K562 (cell line): ENCODE measurements around the gene DCTN2. TPM values are rescaled to one million over a fixed set of nuclear protein-coding genes. Genes with fewer than 3 reads are reported as not detected.
A peak's percentile ranks its signal among the peaks of the same experiment; 100 is the strongest.

ENCODE experiments used
- ATAC-seq: fragments of 200-7000 bp; cut with Tn5 transposase; 3 replicates; pipeline ENCODE4 v1.9.1; 2020; ENCODE audit warnings: moderate library complexity
- BruUV-seq: library from RNA; stranded (reverse); fragments of 400-500 nt; replicated peaks from 2 replicates; lab custom pipeline; 2021; lab: Mats Ljungman, UMichigan
- CTCF ChIA-PET: fragments of 300-600 bp; formaldehyde crosslinking; extraction: SDS; loops from one replicate; lab custom pipeline; 2021; ENCODE audit warnings: low intra/inter-chr PET ratio; lab: Yijun Ruan, JAX
- POLR2A ChIA-PET: fragments of 300-600, 350-650 bp; sonication (Branson Sonifier 250); formaldehyde crosslinking; extraction: SDS; loops from one replicate; lab custom pipeline; 2021; ENCODE audit warnings: antibody characterized with exemption, inconsistent platforms; lab: Yijun Ruan, JAX
- DNase-seq, 4 experiments: peaks; one replicate each; pipeline versions ENCODE4 v3.0.0 to v3.0.0-alpha.2; 2011 to 2018; ENCODE audit warnings: low spot score in 3 of 4, mixed read lengths in 3 of 4; ENCODE audit errors: extremely low read depth in 1 of 4
- FAIRE-seq: peaks from 2 replicates; lab custom pipeline; 2011; peaks lifted over from hg19 to GRCh38; lab: Jason Lieb, UNC
- H2AFZ ChIP-seq: 2 replicates; pipeline ENCODE4 v1.6.0; 2011; ENCODE audit warnings: low read depth, low read length, control low read depth, inconsistent platforms
- H3K27ac ChIP-seq: fragments of 200-600 bp; 3 replicates; pipeline ENCODE4 v1.8.0; 2011; ENCODE audit warnings: low read depth, mild to moderate bottlenecking, control low read depth, inconsistent platforms, low read length, moderate library complexity, mixed read lengths; ENCODE audit errors: extremely low read depth
- H3K27me3 ChIP-seq, 2 experiments: fragments of 300-600 bp in 1 of 2; 2 replicates in 1 of 2; 3 replicates in 1 of 2; pipeline versions ENCODE4 v1.6.0 to v1.8.0; 2011; ENCODE audit warnings: inconsistent platforms in 2 of 2, low read length in 2 of 2, mild to moderate bottlenecking in 1 of 2, mixed read lengths in 1 of 2, moderate library complexity in 1 of 2; ENCODE audit not compliant: control insufficient read depth in 2 of 2, insufficient read depth in 2 of 2
- H3K36me3 ChIP-seq: fragments of 300-600 bp; 3 replicates; pipeline ENCODE4 v1.8.0; 2011; ENCODE audit warnings: mild to moderate bottlenecking, low read length, inconsistent platforms; ENCODE audit not compliant: control insufficient read depth, insufficient read depth
- H3K4me1 ChIP-seq, 2 experiments: fragments of 200-600 bp in 1 of 2; replicated peaks in 1 of 2; 2 replicates in 1 of 2; 3 replicates in 1 of 2; pipeline versions ENCODE4 v1.5.1 to v1.8.0; 2011; ENCODE audit warnings: inconsistent platforms in 2 of 2, low read length in 2 of 2, mild to moderate bottlenecking in 1 of 2, mixed read lengths in 1 of 2, moderate library complexity in 1 of 2; ENCODE audit not compliant: control insufficient read depth in 2 of 2, insufficient read depth in 2 of 2
- H3K4me2 ChIP-seq: 2 replicates; pipeline ENCODE4 v1.6.1; 2011; ENCODE audit warnings: low read length, control low read depth, inconsistent platforms, mixed read lengths; ENCODE audit not compliant: insufficient read depth
- H3K4me3 ChIP-seq: fragments of 200-600 bp; sonication (generic), shearing (Covaris generic); 2 replicates; pipeline ENCODE4 v1.5.1; 2016; ENCODE audit warnings: control low read depth, inconsistent platforms
- H3K79me2 ChIP-seq: fragments of 200-600 bp; 3 replicates; pipeline ENCODE4 v1.8.0; 2011; ENCODE audit warnings: low read length, inconsistent platforms; ENCODE audit not compliant: control insufficient read depth, insufficient read depth
- H3K9ac ChIP-seq, 2 experiments: 2 replicates each; pipeline versions ENCODE4 v1.6.0 to v1.6.1; 2011; ENCODE audit warnings: low read depth in 2 of 2, low read length in 2 of 2, control low read depth in 1 of 2, inconsistent platforms in 1 of 2, mild to moderate bottlenecking in 1 of 2, mixed read lengths in 1 of 2; ENCODE audit not compliant: insufficient read depth in 1 of 2
- H3K9me1 ChIP-seq: one replicate; pipeline ENCODE4 v1.6.0; 2011; ENCODE audit warnings: inconsistent platforms, mild to moderate bottlenecking, low read length, moderate library complexity; ENCODE audit not compliant: control insufficient read depth, insufficient read depth
- H3K9me3 ChIP-seq: replicated peaks from 2 replicates; pipeline ENCODE4 v1.5.1; 2011; ENCODE audit warnings: low read depth, low read length, inconsistent platforms; ENCODE audit not compliant: control insufficient read depth, insufficient read depth
- H4K20me1 ChIP-seq: replicated peaks from 2 replicates; pipeline ENCODE4 v1.6.1; 2011; ENCODE audit warnings: low read length, inconsistent platforms, mixed read lengths; ENCODE audit not compliant: control insufficient read depth, insufficient read depth
- CREB3 ChIP-seq: fragments of 450-650 bp; conservative IDR thresholded peaks from 2 replicates; pipeline ENCODE4 v1.6.1; 2016; ENCODE audit warnings: missing genetic modification characterization, low read depth, mild to moderate bottlenecking, missing compliant biosample characterization, moderate library complexity
- GABPB2 ChIP-seq: fragments of 250-450 bp; sonication (Bioruptor Pico); conservative IDR thresholded peaks from 2 replicates; pipeline ENCODE4 v1.5.1; 2021; ENCODE audit warnings: mild to moderate bottlenecking
- POLR2G ChIP-seq: fragments of 200-400 bp; formaldehyde crosslinking; IDR thresholded peaks from 2 replicates; pipeline ENCODE4 v1.6.1; 2017; ENCODE audit warnings: low read depth, mild to moderate bottlenecking, antibody characterized with exemption, low read length, moderate library complexity
- RBM39 ChIP-seq: fragments of 200-400 bp; formaldehyde crosslinking; optimal IDR thresholded peaks from 2 replicates; pipeline ENCODE3; 2018; ENCODE audit warnings: low read depth, low read length
- ZNF133 ChIP-seq: fragments of 250-450 bp; sonication (Bioruptor Pico); IDR thresholded peaks from 2 replicates; pipeline ENCODE4 v1.4.0; 2020; ENCODE audit warnings: mild to moderate bottlenecking
- WGBS: fragments of 100-300 bp; shearing (Covaris generic); methylation state at CpG from one replicate; pipeline ENCODE4 v1.1.6; 2016; ENCODE audit warnings: low coverage, mixed read lengths; ENCODE audit not compliant: insufficient coverage; ENCODE audit errors: missing lambda C conversion rate; 5-methylcytosine and 5-hydroxymethylcytosine counted together
- in situ Hi-C: fragments of 300-500 bp; cut with MboI; formaldehyde crosslinking; loops from 4 replicates; pipeline ENCODE4 v1.15.0; 2018; ENCODE audit warnings: inconsistent platforms, mixed read lengths
- intact Hi-C: fragments of 100-400 bp; cut with micrococcal nuclease; formaldehyde crosslinking; loops from 2 replicates; pipeline ENCODE4 v1.14.2; 2022
- polyA plus RNA-seq, 8 experiments: library from polyadenylated mRNA; depleted of rRNA in 4 of 8; stranded (reverse) in 5 of 8; unstranded in 3 of 8; fragments of >200 nt; fragmentation: Nextera tagmentation in 2 of 8; fragmentation: Illumina TruSeq in 1 of 8; extraction: Ambion mirVana in 2 of 8; extraction: Trizol in 1 of 8; gene quantifications; 2 replicates each; pipeline versions ENCODE4 v1.2.1 to v1.2.3, GENCODE V29; 2011 to 2014; ENCODE audit warnings: inconsistent platforms in 1 of 8, missing spikeins in 1 of 8
- total RNA-seq, 7 experiments: library from RNA; depleted of rRNA in 6 of 7; stranded (reverse); fragments of >200 nt in 6 of 7; fragmentation: Illumina TruSeq in 2 of 7; extraction: Trizol in 2 of 7; gene quantifications; 2 replicates each; pipeline versions ENCODE4 v1.2.1 to v1.2.3, GENCODE V29; 2011 to 2021; ENCODE audit warnings: low replicate concordance in 1 of 7
- TF ChIP-seq, protein P1 (sequence below): fragments of 450-650 bp; formaldehyde crosslinking; IDR thresholded peaks from 2 replicates; pipeline ENCODE4 v1.4.0; 2022; ENCODE audit warnings: missing genetic modification characterization

Gene DCTN2
- total and polyA plus RNA-seq, 9 of the 15 experiments (the other 6 are each of a cell fraction or from before 2014, with no cell fraction given), result 43.6 to 270 (median 125) TPM

- in situ Hi-C loops (no loop called here), intact Hi-C loops (no loop called here)
- 84% methylated on average over 3 of the region's 3 CpGs for WGBS
- H3K36me3 ChIP-seq, result peaks cover 84% of the 10 kb centered on the region
- H3K4me3 ChIP-seq, result no peak overlapping the region
- H3K4me1 ChIP-seq, result peaks cover 14 to 27% of the 10 kb centered on the region in 2 experiments
- no peaks in the 10 kb centered on the region for H3K9me3 ChIP-seq
- peaks cover 14% of the 10 kb centered on the region for H3K79me2 ChIP-seq
- no peak for ATAC-seq
- H3K27me3 ChIP-seq, result no peaks in the 10 kb centered on the region
- no peak for DNase-seq
- H4K20me1 ChIP-seq, result no peaks in the 10 kb centered on the region
- H3K9me1 ChIP-seq, result no peaks in the 10 kb centered on the region
- H2AFZ ChIP-seq, result no peak overlapping the region
- CTCF ChIA-PET, result no interaction called here
- H3K9ac ChIP-seq, result no peak overlapping the region
- H3K27ac ChIP-seq, result no peak overlapping the region
- no TSS peak for BruUV-seq
- POLR2A ChIA-PET, result interaction anchor here (0.6 to 12.7 kb wide), 8 partner anchors 7 to 545 kb away, joined by 3 to 225 read pairs (median 4); partner anchors contain the start of genes DCTN2, DDIT3 and MBD6
- FAIRE-seq, result no peak
- H3K4me2 ChIP-seq, result no peak overlapping the region
- TF ChIP-seq ZNF133, result no peak
- TF ChIP-seq POLR2G, result 0 out of 2 replicates have a peak, but pooled peaks have one; percentile 6
These were observed 11.9 kb downstream of the DCTN2 start for GRCh38 chr12:57534991-57535543.

GRCh38 chr12:57534250-57534649 is 12.7 kb downstream of the DCTN2 start:
- intact Hi-C loops (no loop called here), in situ Hi-C loops (no loop called here)
- CTCF ChIA-PET, result no interaction called here
- no peak for DNase-seq
- TF ChIP-seq, protein P1, sequence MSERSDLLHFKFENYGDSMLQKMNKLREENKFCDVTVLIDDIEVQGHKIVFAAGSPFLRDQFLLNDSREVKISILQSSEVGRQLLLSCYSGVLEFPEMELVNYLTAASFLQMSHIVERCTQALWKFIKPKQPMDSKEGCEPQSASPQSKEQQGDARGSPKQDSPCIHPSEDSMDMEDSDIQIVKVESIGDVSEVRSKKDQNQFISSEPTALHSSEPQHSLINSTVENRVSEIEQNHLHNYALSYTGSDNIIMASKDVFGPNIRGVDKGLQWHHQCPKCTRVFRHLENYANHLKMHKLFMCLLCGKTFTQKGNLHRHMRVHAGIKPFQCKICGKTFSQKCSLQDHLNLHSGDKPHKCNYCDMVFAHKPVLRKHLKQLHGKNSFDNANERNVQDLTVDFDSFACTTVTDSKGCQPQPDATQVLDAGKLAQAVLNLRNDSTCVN, result no peak
- TF ChIP-seq CREB3 (tag) (no peak), GABPB2 (CRISPR knock-in tag) (no peak), RBM39 (no peak)
- TF ChIP-seq, all 486 proteins: peak for 0
- no peak for ATAC-seq
- Histone ChIP-seq H3K4me2 (no peak overlapping the region), H3K27me3 (no peaks in the 10 kb centered on the region), H3K9me3 (no peaks in the 10 kb centered on the region), H3K79me2 (peaks cover 13% of the 10 kb centered on the region), H2AFZ (no peak overlapping the region), H3K9me1 (no peaks in the 10 kb centered on the region), H3K36me3 (peaks cover 90% of the 10 kb centered on the region), H3K9ac (0 out of 4 replicates have a peak overlapping the region, but pooled peaks of 1 of the 2 experiments have one; percentile 22), H3K4me3 (no peak overlapping the region), H3K4me1 (peaks cover 10 to 19% of the 10 kb centered on the region in 2 experiments), H4K20me1 (no peaks in the 10 kb centered on the region), H3K27ac (no peak overlapping the region)
- POLR2A ChIA-PET, result interaction anchor here (0.5 to 12.7 kb wide), 10 partner anchors 6 to 356 kb away, joined by 3 to 225 read pairs (median 4); partner anchors contain the start of genes DCTN2, DDIT3 and MBD6
- BruUV-seq, result no TSS peak
- whole genome bisulfite sequencing, result 93% methylated on average over 5 of the region's 5 CpGs
- FAIRE-seq, result no peak
